ENCODE results near the gene HPCAL1. TPM values are rescaled to one million over a fixed set of nuclear protein-coding genes. Genes with fewer than 3 reads are reported as not detected.

HPCAL1 gene
- total RNA-seq, 1 experiment from 2014 or later, result 189 TPM

DNA sequence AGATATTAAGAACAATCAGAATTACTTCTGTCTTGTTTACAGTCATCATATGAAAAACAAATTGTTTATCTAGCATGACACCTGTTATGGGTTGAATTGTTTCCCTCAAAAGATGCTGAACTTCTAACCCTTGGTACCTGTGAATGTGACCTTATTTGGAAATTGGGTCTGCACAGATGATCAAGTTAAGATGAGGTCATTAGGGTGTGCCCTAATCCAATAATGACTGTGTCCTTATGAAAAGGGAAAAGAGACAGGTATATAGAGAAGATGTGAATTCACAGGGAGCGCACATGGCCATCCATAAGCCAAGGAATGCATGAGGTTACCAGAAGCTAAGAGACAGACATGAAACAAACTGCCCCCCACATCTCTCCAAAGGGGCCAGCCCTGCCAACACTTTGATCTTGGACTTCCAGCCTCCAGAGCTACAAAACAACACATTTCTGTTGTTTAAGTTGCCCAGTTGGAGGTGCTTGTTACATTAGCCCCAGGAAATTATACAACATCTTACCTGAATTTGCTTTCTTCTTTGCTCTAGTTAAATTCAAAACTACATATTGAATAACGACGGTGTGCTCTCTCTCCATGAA, 2.3 kb upstream of the HPCAL1 start:
- no peak for DNase-seq (ENCODE audit: extremely low read depth, low read depth)

DNA sequence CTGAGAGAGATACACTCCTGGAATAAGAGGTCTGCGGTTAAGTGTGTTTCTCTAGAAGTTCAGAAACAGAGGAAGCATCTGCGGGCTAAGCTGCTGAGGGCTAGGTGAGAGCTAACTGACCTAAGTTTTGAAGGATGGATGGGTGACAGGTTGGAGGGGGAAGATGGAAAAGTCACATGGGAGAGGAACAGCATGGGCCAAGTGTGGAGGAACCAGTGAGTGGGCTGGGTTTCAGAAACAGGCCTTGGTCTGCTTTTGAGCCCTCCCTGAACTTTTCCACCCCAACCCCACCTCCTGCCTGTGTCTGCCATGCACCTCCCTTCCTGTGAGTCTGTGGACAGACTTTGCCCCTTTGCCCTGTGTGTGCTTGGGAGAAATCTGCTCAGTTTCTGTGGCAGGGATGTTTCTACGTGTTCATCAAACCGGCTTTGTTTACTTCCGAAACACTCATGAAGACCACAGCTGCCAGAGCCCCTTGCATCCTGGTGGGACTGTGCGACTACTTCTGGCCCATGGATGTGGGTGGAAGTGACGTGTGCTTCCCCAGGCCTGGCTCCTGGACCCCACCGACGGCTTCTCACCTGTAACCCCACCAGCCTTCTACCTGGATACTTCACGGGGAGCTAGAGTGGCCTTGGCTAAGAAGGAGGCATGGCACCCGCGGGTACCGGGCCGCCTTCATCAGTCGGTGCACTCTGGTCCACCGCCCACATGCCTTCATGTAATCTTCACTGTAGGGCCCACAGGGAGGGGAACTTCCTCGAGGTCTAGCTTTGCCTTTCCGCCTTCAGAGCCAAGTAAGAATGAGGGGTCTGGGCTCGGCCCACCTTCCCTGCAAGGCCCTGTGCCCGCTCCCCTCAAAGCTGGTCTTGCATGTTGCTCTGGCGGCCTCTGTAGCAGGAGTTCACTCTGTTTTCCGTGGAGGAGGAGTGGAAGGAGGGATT, 1.4 kb upstream of the HPCAL1 start:
- no peak for DNase-seq (ENCODE audit: extremely low read depth, low read depth)

DNA sequence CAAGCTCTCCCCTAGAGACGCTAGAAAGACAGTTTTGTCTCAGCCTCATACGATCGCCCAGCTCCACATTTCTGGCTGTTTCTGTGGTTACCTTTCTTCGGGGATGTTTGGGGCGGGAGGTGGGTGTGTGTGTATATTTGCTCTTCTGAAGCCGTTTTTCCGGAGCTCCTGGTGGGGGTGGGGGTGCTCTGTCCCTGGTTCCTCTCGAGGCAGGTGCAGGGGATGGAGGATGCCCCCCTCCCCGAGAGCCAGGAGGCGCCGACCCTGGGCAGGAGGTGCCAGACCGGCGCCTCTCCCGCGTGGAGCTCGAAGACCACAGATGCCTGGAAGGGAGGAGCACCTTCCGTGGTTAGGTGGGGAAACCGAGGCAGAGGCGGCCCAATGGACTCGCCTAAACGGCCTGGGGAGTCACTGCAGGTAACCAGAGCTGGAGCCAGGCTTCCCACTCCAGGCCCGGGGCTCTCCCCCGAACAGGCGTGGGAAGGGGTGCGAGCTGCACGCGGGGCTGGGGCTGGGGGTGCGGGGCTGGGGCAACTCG, 694 bp upstream of the HPCAL1 start:
- no peak for DNase-seq (ENCODE audit: extremely low read depth, low read depth)

DNA sequence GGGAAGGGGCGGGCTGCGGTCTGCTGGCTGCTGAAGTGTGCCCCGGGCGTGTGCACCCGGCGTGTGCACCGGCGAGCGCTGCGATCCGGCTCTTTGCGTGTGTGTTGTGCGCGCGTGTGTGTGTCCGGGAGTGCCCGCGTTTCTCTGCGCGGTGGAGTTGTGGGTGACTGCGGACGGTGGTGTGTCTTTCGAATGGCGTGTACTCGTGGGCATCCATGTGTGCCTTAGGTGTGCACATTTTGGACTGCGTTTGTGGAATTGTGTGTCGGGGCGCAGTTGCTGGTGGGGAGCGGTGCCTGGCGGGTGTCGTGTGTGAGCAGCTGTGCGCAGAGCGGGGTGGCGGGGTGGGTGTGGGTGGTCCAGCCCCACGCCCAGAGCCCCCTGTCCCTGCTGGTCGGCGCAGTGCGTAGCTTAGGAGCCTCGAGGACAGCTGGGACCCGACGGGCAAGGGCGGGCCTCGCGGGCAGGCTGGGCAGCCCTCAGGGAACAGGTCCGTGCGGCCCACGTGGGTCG, 533 bp downstream of the HPCAL1 start:
- no peak for DNase-seq (ENCODE audit: extremely low read depth, low read depth)

DNA sequence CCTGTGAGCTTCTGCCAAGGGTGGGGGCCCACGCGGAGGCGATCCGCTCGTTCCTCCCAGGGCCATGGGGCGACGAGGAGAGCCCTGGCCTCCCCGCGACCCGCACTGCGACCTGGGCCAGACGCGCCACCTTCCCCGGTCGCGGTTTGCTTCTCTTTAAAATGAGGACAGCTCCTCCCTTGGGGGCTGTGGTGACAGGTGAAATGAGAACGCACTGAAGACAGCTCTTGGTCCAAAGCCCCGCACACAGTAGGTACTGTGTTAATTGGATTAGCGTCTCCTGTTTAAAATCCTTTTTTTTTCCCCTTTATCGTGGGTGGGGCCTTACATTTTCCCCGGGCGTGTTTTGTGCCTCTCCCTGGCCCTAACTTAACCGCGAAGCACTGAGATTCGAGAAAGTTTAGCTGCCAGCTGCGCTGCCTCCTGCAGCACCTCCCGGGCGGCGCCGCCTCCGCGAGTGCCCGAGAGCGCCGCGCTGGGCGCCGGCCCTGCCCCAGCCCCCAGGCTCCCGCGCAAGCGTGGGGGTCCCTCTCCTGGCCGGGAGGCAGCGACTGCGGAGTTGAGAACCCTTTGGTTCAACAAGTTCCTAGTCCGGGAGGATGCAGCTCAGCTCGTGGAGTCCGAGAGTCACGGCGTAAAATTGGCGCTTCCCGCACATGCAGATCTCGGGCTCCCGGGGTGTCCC, 1.1 kb downstream of the HPCAL1 start:
- DNase-seq (ENCODE audit: extremely low read depth, low read depth), result no peak

DNA sequence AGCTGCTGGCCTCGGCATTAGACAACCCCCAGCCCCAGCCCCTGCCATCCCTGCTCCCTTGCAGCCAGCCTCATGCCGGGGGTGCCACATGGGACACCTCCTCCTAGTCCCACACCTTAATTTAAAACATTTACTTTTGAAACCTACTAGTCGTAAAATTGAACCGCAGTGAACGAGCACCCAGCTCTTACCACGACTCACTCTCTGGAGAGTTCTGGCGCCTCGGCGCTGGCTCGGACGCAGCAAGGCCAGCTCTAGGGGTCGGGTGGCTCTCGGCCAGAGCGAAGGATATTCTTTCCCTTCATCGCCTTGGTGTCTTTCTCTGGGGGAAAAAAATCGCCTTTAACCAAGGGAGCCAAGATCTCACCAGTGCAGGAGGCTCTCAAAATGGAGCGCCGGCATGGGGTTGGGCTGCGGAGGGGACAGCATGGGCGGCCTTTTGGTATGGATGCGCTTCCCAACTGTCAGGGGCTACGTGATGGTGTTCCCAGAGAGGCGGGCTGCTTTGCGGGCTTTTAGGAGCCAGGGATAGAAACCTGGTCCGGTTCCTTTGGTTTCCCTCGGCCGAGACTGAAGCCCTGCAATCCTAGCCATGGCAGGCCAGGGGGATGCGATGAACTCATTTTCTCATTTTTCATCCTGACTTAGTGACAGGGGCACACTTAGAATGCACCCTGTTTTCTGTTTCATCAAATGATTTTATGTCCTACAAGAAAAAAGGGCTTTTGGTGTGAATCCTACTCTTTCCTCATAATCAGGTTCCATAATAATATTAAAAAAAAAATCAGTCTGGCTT, 2.0 kb downstream of the HPCAL1 start:
- DNase-seq (ENCODE audit: extremely low read depth, low read depth), result no peak

DNA sequence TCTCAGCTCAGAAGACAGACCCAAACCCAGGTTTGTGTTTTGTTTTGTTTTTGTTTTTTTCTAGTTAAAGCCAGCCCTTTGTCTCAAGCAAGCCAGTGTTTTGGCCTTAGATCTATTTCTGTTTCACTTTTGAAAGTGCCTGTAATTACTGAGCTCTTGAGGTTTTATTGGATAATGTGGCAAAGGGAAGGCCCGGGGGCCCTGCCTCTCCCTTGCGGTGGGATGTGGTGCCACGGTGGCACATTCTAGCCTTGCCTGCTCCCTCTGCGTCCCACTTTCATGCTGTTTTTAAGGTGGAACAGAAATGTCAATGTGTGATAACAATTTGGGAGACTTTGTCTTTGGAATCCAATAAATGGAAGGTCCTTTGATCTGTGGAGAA, 2.5 kb downstream of the HPCAL1 start:
- no peak for DNase-seq (ENCODE audit: extremely low read depth, low read depth)

DNA sequence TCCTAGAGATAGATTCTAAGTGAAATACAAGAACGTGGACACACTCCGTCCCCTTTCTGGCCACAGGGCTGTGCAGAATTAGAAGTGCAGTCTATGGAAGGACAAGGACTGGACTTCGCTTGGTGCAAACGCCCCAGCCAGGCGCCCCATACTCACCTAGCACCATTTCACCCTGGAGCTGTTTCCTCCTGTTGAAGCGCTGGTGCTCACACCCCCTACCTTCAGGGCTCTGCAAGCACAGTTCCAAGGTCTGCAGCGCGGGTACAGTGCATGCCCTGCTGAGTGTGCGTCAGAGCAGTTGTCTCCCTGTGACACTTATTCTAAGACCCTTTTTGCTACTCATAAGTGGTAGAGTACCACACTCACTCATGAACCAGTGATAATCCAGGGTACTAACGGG, 3.0 kb downstream of the HPCAL1 start:
- DNase-seq (ENCODE audit: extremely low read depth, low read depth), result no peak

DNA sequence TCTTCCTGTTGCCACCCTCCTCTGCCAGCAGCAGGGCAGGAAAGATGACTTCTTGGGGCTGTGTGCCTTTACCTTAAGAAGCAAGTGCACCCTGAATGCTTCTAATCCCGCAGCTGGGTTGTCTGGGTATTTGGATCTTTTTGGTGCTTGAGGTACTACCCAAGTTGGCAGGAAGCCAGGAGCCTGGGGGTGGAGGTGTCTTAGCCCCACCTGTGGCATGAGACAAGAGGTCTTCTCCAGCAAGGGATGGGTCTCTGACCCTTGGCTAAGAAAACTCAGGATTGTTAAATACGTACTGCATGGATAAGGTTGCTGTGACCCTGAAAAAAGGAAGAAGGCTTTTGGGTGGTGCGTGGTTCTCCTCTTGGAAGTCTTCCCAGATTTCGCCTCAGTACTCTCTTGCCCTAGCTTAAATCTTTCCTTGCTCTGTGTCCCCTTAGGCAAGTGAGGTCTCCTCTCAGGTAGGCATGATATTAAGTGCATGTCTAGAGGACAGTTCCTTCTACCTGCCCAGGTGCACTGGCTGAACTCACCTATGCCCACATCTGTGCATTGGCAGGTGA, 4.3 kb downstream of the HPCAL1 start:
- no peak for DNase-seq (ENCODE audit: extremely low read depth, low read depth)

DNA sequence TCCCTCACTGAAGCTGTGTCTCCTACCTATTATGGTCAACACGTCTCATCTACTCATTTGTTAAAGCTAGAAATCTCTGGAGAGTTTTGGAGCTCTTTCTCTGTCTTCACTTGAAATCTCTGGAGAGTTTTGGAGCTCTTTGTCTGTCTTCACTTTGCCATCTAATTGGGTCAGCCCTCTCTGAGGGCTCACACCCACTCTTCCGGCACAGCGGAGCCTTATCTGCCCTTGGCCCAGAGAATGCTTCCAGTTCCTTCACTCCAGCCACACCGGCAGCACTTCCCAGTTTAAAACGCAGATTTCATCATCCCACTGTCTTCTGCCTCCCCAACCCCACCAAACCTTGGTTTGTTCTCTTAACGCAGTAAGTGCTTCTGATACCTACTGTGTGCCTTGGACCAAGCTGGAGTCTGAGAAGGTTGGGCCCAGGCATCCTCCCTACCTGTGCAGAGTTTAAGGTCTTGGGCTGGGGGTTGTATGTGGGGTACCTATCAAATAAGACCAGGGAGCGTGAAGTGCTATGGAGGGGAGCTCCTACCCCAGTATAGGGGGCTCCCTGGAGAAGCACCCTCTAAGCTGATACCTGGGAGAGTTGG, 5.0 kb downstream of the HPCAL1 start:
- DNase-seq (ENCODE audit: extremely low read depth, low read depth), result no peak

DNA sequence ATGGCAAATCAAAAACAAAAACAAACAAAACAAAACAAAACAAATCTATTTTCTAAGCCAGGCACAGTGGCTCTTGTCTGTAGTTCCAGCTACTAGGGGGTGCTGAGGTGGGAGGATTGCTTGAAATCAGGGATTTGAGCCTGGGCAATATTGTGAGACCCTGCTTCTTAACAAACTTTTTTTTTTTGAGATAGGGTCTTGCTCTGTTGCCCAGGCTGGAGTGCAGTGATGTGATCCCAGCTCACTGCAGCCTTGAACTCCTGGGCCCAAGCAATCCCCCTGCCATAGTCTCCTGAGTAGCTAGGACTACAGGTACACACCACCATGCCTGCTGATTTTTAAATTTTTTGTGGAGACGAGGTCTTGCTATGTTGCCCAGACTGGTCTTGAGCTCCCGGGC, 6.2 kb downstream of the HPCAL1 start:
- no peak for DNase-seq (ENCODE audit: extremely low read depth, low read depth)

DNA sequence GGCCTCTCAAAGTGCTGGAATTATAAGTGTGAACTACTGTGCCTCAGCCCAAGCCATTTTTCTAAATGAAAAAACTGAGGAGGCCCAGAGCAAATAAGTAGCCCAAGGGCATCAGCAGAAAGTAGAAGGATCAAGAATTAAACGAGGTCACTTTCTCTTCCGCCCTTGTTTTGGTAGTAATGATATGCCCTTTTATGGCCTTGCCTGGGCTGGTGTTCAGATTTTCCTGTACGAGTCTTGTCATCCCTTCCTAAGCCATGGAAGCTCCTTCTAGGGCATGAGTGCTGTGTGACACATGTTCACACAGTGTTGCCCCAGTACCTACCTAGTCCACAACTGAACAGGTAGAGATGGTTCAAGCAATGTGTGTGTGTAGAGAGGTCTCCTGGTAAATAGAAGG, 6.6 kb downstream of the HPCAL1 start:
- DNase-seq (ENCODE audit: extremely low read depth, low read depth), result no peak

DNA sequence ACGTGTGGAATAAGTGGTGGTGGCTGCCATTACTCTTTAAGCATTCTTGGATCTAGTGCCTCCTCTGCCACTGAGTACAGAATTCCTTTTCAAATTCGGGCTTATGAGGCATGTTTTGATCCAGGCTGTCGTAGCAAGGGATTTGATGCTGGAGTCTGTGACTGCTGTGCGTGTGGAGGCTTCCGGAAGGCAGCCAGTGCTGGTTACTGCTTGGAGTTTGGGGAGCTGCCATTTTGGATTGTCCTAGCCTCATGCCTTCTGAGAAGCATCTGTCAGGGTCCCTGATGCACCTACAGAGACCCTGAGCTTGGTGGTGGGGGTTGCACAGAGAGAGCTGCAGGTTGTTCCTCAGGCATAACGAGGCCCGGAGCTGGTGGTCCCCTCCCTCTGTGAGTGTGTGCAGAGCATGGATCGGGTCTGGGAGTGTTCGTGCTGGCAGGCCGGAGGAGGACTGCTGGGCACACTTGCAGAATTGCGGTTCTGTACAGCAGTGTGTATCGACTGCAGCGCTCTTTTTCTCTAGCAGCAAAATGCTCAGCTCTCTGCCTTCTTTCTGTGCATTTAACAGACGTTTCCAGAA, 7.7 kb downstream of the HPCAL1 start:
- DNase-seq (ENCODE audit: extremely low read depth, low read depth), result no peak

DNA sequence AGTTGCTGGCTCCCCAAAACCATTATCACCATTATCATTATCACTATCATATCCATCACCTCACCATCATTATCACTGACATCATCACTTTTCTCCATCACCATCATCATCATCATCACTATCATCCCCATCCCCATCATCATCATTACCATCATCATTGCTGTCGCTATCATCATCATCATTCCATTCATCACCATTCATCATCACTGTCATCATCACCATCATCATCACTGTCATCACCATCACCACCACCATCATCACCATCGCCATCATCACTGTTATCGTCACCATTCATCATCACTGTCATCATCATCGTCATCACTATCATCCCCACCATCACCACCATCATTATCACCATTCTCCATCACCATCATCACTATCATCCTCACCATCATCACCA, 9.0 kb downstream of the HPCAL1 start:
- no peak for DNase-seq (ENCODE audit: extremely low read depth, low read depth)

DNA sequence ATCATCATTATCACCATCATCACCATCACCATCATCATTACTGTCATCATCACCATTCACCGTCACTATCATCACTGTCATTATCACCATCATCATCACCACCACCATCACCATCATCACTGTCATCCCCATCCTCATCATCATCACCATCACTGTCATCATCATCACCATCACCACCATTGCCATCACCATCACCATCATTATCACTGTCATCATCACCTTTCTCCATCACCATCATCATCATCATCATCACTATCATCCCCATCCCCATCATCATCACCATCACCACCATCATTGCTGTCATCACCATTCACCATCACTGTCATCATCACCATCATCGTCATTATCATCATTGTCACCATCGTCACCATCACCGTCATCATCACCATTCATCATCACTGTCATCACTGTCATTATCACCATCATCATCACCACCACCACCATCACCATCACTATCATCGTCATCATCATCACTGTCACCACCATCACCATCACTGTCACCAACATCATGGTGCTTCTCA, 9.8 kb downstream of the HPCAL1 start:
- DNase-seq (ENCODE audit: extremely low read depth, low read depth), result no peak

DNA sequence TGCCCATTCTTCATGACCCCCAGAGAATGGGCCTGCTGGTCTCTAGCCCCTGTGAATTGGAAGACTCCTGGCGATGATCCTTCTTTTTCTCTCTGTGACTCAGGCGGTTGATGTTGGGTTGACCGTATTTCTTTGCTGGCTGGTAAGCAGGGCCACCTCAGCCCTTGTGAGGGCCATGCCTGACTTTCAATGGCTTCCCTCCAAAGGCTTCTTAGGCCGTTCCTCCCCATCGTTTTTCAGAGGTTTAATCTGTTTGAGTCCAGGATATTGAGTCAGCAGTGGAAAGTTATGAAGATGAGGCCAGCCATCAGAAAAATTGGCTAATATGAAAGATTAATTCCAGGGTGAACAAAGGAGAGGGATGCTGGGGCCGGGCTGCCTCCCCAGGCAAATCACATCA, 13.6 kb downstream of the HPCAL1 start:
- DNase-seq (ENCODE audit: extremely low read depth, low read depth), result no peak

DNA sequence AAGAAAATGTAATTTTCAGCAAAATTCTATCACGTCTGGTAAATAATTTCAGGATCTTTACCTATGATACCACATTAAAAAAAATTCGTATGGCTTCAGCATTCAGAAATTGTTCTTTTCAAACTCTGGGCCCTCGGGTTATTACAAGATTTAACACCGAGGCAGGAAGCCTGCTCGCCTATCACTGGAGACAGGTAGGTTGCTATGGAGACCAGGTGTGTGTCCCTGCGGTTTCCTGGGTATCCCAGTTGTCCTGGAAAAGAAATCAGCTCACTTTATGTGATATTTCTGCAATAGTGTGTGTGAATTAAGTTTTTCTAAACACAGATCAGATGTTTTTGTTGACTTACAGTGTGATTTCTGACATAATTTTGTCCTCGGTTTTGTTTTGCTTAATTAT, 14.2 kb downstream of the HPCAL1 start:
- no peak for DNase-seq (ENCODE audit: extremely low read depth, low read depth)

DNA sequence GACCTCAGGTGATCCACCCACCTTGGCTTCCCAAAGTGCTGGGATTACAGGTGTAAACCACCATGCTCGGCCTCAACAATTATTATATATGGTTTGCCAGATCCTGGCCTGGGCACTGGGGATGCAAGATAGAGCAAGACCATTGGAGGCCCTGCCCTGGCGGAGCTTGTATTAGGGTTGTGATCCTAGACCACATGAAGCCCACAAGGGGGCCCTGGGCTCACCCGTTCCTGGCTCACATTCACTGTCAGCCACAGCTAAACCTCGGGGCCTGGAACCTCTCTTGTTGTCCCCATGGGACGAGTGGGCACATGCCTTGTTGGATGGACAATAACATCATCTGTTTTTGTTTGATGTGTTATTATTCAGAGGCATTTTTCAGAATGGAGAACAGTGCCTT, 14.9 kb downstream of the HPCAL1 start:
- DNase-seq (ENCODE audit: extremely low read depth, low read depth), result no peak

DNA sequence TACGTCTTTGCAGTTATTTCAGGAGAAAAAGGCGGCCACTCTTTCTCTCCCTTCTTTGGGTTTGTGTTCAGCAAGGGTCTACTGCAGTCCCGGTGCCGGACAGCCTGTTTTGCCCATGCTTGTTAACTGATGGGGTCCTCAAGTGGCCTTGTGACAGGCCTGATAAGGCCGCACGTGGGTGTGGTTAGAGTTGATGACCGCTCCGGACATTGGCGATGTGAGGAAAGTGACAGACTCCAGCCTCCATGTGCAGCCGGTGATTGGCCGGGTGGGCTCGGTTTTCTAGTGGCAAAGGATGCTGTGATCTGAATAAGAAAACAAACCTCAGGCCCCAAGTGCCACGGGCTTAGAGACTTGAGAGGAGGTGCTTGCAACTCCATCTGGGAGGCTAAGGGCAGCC, 15.6 kb downstream of the HPCAL1 start:
- DNase-seq (ENCODE audit: extremely low read depth, low read depth), result no peak
